ENCODE data around the gene MERTK. TPM values are rescaled to one million over a fixed set of nuclear protein-coding genes. Genes with fewer than 3 reads are reported as not detected.

Gene MERTK
- total RNA-seq, 4 donors from 2014 or later, result 10.6 to 36.6 (median 24.6) TPM

- no peak overlapping the region for H3K27ac ChIP-seq
- no peaks in the 10 kb centered on the region for H3K4me1 ChIP-seq
- H3K36me3 ChIP-seq, result no peaks in the 10 kb centered on the region
- H3K4me3 ChIP-seq, result no peak overlapping the region
- DNase-seq, result no peak
- intact Hi-C loops (cut with DNase I; ENCODE audit: low total_unique reads), result no loop called here
- H3K9me3 ChIP-seq, result no peaks in the 10 kb centered on the region
- TF ChIP-seq CTCF (IDR thresholded peaks at IDR 0.05) (no peak), POLR2A (IDR thresholded peaks at IDR 0.05) (no peak)
- no peaks in the 10 kb centered on the region for H3K27me3 ChIP-seq
Observed at GRCh38 chr2:112026509-112026908, 128.1 kb downstream of the MERTK start.

- no peak for DNase-seq
- Histone ChIP-seq H3K27ac (no peak overlapping the region), H3K4me3 (no peak overlapping the region), H3K36me3 (no peaks in the 10 kb centered on the region), H3K4me1 (no peaks in the 10 kb centered on the region), H3K27me3 (no peaks in the 10 kb centered on the region), H3K9me3 (no peaks in the 10 kb centered on the region)
- TF ChIP-seq CTCF (IDR thresholded peaks at IDR 0.05) (no peak), POLR2A (IDR thresholded peaks at IDR 0.05) (no peak)
- intact Hi-C loops (cut with DNase I; ENCODE audit: low total_unique reads), result no loop called here
Observed at GRCh38 chr2:112027767-112028166, 129.4 kb downstream of the MERTK start.

GRCh38 chr2:112029164-112029563 lies 130.8 kb downstream of the MERTK start:
- no peaks in the 10 kb centered on the region for H3K4me1 ChIP-seq
- intact Hi-C loops (cut with DNase I; ENCODE audit: low total_unique reads), result no loop called here
- no peaks in the 10 kb centered on the region for H3K27me3 ChIP-seq
- TF ChIP-seq CTCF (IDR thresholded peaks at IDR 0.05) (no peak), POLR2A (IDR thresholded peaks at IDR 0.05) (no peak)
- no peak overlapping the region for H3K27ac ChIP-seq
- no peaks in the 10 kb centered on the region for H3K9me3 ChIP-seq
- H3K4me3 ChIP-seq, result no peak overlapping the region
- no peak for DNase-seq
- H3K36me3 ChIP-seq, result no peaks in the 10 kb centered on the region

- Histone ChIP-seq H3K9me3 (no peaks in the 10 kb centered on the region), H3K27me3 (no peaks in the 10 kb centered on the region), H3K36me3 (no peaks in the 10 kb centered on the region), H3K27ac (peak overlapping the region; percentile 23 to 52), H3K4me3 (no peak overlapping the region), H3K4me1 (no peaks in the 10 kb centered on the region)
- intact Hi-C loops (cut with DNase I; ENCODE audit: low total_unique reads), result no loop called here
- DNase-seq, result peak in 1 of 2 donors; percentile 35
- TF ChIP-seq CTCF (IDR thresholded peaks at IDR 0.05), result no peak
- no peak for TF ChIP-seq POLR2A (IDR thresholded peaks at IDR 0.05)
Observed at GRCh38 chr2:112031473-112032223, 133.2 kb downstream of the MERTK start.

- no peaks in the 10 kb centered on the region for H3K36me3 ChIP-seq
- no peaks in the 10 kb centered on the region for H3K9me3 ChIP-seq
- TF ChIP-seq POLR2A (IDR thresholded peaks at IDR 0.05), result no peak
- no peak for TF ChIP-seq CTCF (IDR thresholded peaks at IDR 0.05)
- intact Hi-C loops (cut with DNase I; ENCODE audit: low total_unique reads), result no loop called here
- H3K4me1 ChIP-seq, result no peaks in the 10 kb centered on the region
- no peak for DNase-seq
- H3K4me3 ChIP-seq, result no peak overlapping the region
- H3K27ac ChIP-seq, result peak overlapping the region; percentile 23 to 52
- H3K27me3 ChIP-seq, result no peaks in the 10 kb centered on the region
Observed at GRCh38 chr2:112032224-112032586, 133.8 kb downstream of the MERTK start.
